GM12878 (cell line): ENCODE data around the gene TTYH1. TPM values are rescaled to one million over a fixed set of nuclear protein-coding genes. Genes with fewer than 3 reads are reported as not detected.

Experiments
- ATAC-seq: fragments of 200-7000 bp; cut with Tn5 transposase; 3 replicates; pipeline ENCODE4 v1.9.1; 2020; ENCODE audit warnings: mild to moderate bottlenecking, moderate library complexity
- BruUV-seq: library from RNA; stranded (reverse); fragments of 400-500 nt; replicated peaks from 2 replicates; lab custom pipeline; 2021; lab: Mats Ljungman, UMichigan
- CTCF ChIA-PET: fragments of 300-600 bp; sonication (Branson Sonifier 250); formaldehyde crosslinking; extraction: SDS; loops from one replicate; lab custom pipeline; 2021; ENCODE audit warnings: inconsistent platforms; lab: Yijun Ruan, JAX
- POLR2A ChIA-PET: fragments of 350-600 bp; formaldehyde crosslinking; extraction: SDS; loops from one replicate; lab custom pipeline; 2021; ENCODE audit warnings: inconsistent platforms; lab: Charles Lee
- RAD21 ChIA-PET: fragments of 300-600 bp; sonication (Branson Sonifier 250); formaldehyde crosslinking; loops from one replicate; lab custom pipeline; 2023; ENCODE audit warnings: antibody characterized with exemption; ENCODE audit not compliant: unreplicated experiment; lab: Charles Lee
- SMC1A ChIA-PET: fragments of 300-600 bp; sonication (Branson Sonifier 250); formaldehyde crosslinking; loops from one replicate; lab custom pipeline; 2023; ENCODE audit not compliant: unreplicated experiment, uncharacterized antibody; lab: Charles Lee
- DNase-seq: peaks from one replicate; pipeline ENCODE4 v3.0.0-alpha.2; 2011; ENCODE audit warnings: low read depth, low spot score
- FAIRE-seq: peaks from 3 replicates; lab custom pipeline; 2011; peaks lifted over from hg19 to GRCh38; lab: Jason Lieb, UNC
- H2AFZ ChIP-seq: 2 replicates; pipeline ENCODE4 v1.6.0; 2011; ENCODE audit warnings: low read depth, low read length, control low read depth; ENCODE audit not compliant: control insufficient read depth
- H3K27ac ChIP-seq: 2 replicates; pipeline ENCODE4 v1.5.1; 2011; ENCODE audit warnings: control low read depth; ENCODE audit not compliant: control insufficient read depth, insufficient read depth
- H3K27me3 ChIP-seq, 2 experiments: replicated peaks in 1 of 2; 2 replicates each; pipeline versions ENCODE4 v1.6.0 to v1.6.1; 2011; ENCODE audit warnings: low read length in 1 of 2; ENCODE audit not compliant: control insufficient read depth in 2 of 2, insufficient read depth in 2 of 2
- H3K36me3 ChIP-seq, 2 experiments: 2 replicates each; pipeline ENCODE4 v1.5.1; 2011; ENCODE audit warnings: low read length in 1 of 2; ENCODE audit not compliant: control insufficient read depth in 2 of 2, insufficient read depth in 2 of 2
- H3K4me1 ChIP-seq: 2 replicates; pipeline ENCODE4 v1.6.1; 2011; ENCODE audit warnings: mild to moderate bottlenecking, low read length, moderate library complexity, mixed read lengths; ENCODE audit not compliant: control insufficient read depth, insufficient read depth
- H3K4me2 ChIP-seq: 2 replicates; pipeline ENCODE4 v1.6.0; 2011; ENCODE audit warnings: control low read depth; ENCODE audit not compliant: control insufficient read depth, insufficient read depth
- H3K4me3 ChIP-seq: fragments of 200-600 bp; sonication (generic); 2 replicates; pipeline ENCODE4 v1.5.1; 2016
- H3K79me2 ChIP-seq: 2 replicates; pipeline ENCODE4 v1.6.0; 2011; ENCODE audit warnings: low read length; ENCODE audit not compliant: control insufficient read depth, insufficient read depth
- H3K9ac ChIP-seq: 2 replicates; pipeline ENCODE4 v1.8.0; 2011; ENCODE audit warnings: low read length, control low read depth, mixed read lengths; ENCODE audit not compliant: control insufficient read depth, insufficient read depth
- H3K9me3 ChIP-seq: replicated peaks from 3 replicates; pipeline ENCODE4 v1.5.1; 2011; ENCODE audit warnings: mild to moderate bottlenecking, low read length; ENCODE audit not compliant: control insufficient read depth, insufficient read depth
- H4K20me1 ChIP-seq: 2 replicates; pipeline ENCODE4 v1.6.0; 2011; ENCODE audit not compliant: control insufficient read depth, insufficient read depth
- MAX ChIP-seq: IDR thresholded peaks from 2 replicates; pipeline ENCODE4 v1.6.1; 2012; ENCODE audit warnings: low read depth, low read length, improper control_type of control experiment
- MYC ChIP-seq: IDR thresholded peaks from 2 replicates; pipeline ENCODE4 v1.6.1; 2011; ENCODE audit warnings: mild to moderate bottlenecking, low read length, moderate library complexity, inconsistent platforms; ENCODE audit not compliant: insufficient read depth, insufficient replicate concordance, insufficient read length, severe bottlenecking
- NFXL1 ChIP-seq: fragments of 450-650 bp; IDR thresholded peaks from 2 replicates; pipeline ENCODE4 v1.6.1; 2017; ENCODE audit warnings: antibody characterized with exemption, mild to moderate bottlenecking, borderline replicate concordance
- NR2C1 ChIP-seq: fragments of 450-650 bp; IDR thresholded peaks from 2 replicates; pipeline ENCODE4 v1.6.1; 2017; ENCODE audit warnings: antibody characterized with exemption, mild to moderate bottlenecking, moderate library complexity
- RAD21 ChIP-seq: IDR thresholded peaks from 2 replicates; pipeline ENCODE4 v1.6.1; 2011; ENCODE audit warnings: mild to moderate bottlenecking, low read depth, low read length, moderate library complexity; ENCODE audit not compliant: insufficient read depth
- ZNF217 ChIP-seq: fragments of 450-650 bp; IDR thresholded peaks from 2 replicates; pipeline ENCODE4 v1.6.1; 2017; ENCODE audit warnings: antibody characterized with exemption, mild to moderate bottlenecking
- ZNF384 ChIP-seq: IDR thresholded peaks from 2 replicates; pipeline ENCODE4 v1.6.1; 2012; ENCODE audit warnings: low read depth, mild to moderate bottlenecking, low read length, improper control_type of control experiment, borderline replicate concordance
- WGBS: methylation state at CpG from one replicate; pipeline ENCODE4 v1.1.6; 2016; ENCODE audit warnings: low lambda C conversion rate; ENCODE audit not compliant: insufficient replicate concordance, insufficient coverage; ENCODE audit errors: missing lambda C conversion rate; 5-methylcytosine and 5-hydroxymethylcytosine counted together
- in situ Hi-C: fragments of 300-500 bp; cut with MboI; formaldehyde crosslinking; loops from 9 replicates; pipeline ENCODE4 v1.14.3; 2018; ENCODE audit warnings: mixed read lengths
- intact Hi-C: fragments of 100-400 bp; cut with micrococcal nuclease; formaldehyde crosslinking; loops from one replicate; pipeline ENCODE4 v1.14.2; 2022; ENCODE audit not compliant: unreplicated experiment
- polyA plus RNA-seq, 11 experiments: library from polyadenylated mRNA; depleted of rRNA in 4 of 11; unstranded in 6 of 11; stranded (reverse) in 5 of 11; fragments of >200 nt; fragmentation: Nextera tagmentation in 4 of 11; fragmentation: Illumina TruSeq in 1 of 11; extraction: Ambion mirVana in 4 of 11; extraction: Trizol in 1 of 11; gene quantifications; 1 replicate in 1 of 11; 2 replicates in 10 of 11; pipeline versions ENCODE4 v1.2.1 to v1.2.3, GENCODE V29; 2011 to 2016; ENCODE audit warnings: inconsistent platforms in 2 of 11, missing spikeins in 2 of 11, low read depth in 1 of 11
- total RNA-seq, 4 experiments: library from RNA; depleted of rRNA in 3 of 4; stranded (reverse); fragments of >200 nt in 3 of 4; fragmentation: Illumina TruSeq in 1 of 4; extraction: Trizol in 1 of 4; gene quantifications; 2 replicates each; pipeline versions ENCODE4 v1.2.1 to v1.2.3, GENCODE V29; 2013 to 2021
- TF ChIP-seq, protein P1 (sequence below): fragments of 450-650 bp; IDR thresholded peaks from 2 replicates; pipeline ENCODE4 v1.6.1; 2016; ENCODE audit warnings: mild to moderate bottlenecking

The TTYH1 gene
- total and polyA plus RNA-seq, 10 of the 15 experiments (the other 5 are each of a cell fraction or from before 2014, with no cell fraction given) = 0.01 to 0.36 (median 0.09) TPM; not detected in 3

DNA sequence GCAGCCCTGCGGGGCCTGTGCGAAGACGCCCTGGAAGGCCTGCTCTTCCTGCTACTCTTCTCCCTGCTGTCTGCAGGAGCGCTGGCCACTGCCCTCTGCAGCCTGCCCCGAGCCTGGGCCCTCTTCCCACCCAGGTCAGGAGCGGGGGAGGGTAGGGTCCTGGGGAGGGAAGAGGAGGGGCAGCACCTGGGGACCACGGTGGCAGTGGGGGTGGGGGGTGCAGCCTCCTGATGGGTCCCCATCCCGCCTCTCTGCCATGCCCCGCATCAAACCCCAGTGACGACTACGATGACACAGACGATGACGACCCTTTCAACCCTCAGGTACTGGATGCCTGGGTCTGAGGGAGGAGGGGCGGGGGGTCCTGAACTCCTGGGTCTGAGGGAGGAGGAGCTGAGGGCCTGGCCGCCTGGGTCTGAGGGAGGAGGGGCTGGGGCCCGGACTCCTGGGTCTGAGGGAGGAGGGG lies 20.3 kb downstream of the TTYH1 start:
- POLR2A ChIA-PET = no interaction called here
- SMC1A ChIA-PET = no interaction called here
- CTCF ChIA-PET = no interaction called here
- RAD21 ChIA-PET = no interaction called here
- in situ Hi-C loops (no loop called here), intact Hi-C loops (no loop called here)
- Histone ChIP-seq H3K27ac (no peak overlapping the region), H3K27me3 (no peaks in the 10 kb centered on the region), H3K9ac (no peak overlapping the region), H3K4me1 (no peaks in the 10 kb centered on the region), H2AFZ (no peak overlapping the region), H3K79me2 (no peaks in the 10 kb centered on the region), H3K9me3 (no peaks in the 10 kb centered on the region), H3K4me2 (no peak overlapping the region), H3K36me3 (no peaks in the 10 kb centered on the region; a peak in 2 of 4 replicates), H3K4me3 (no peak overlapping the region), H4K20me1 (no peaks in the 10 kb centered on the region; the same call in 1 of the 2 replicates)
- 90% methylated on average over 8 of the region's 16 CpGs for WGBS
- DNase-seq (no peak), ATAC-seq (no peak), FAIRE-seq (no peak)
- no TSS peak for BruUV-seq
- TF ChIP-seq RAD21 (no peak), MAX (no peak), NR2C1 (no peak), ZNF384 (no peak), ZNF217 (no peak), NFXL1 (no peak), MYC (no peak)
- TF ChIP-seq, protein P1, sequence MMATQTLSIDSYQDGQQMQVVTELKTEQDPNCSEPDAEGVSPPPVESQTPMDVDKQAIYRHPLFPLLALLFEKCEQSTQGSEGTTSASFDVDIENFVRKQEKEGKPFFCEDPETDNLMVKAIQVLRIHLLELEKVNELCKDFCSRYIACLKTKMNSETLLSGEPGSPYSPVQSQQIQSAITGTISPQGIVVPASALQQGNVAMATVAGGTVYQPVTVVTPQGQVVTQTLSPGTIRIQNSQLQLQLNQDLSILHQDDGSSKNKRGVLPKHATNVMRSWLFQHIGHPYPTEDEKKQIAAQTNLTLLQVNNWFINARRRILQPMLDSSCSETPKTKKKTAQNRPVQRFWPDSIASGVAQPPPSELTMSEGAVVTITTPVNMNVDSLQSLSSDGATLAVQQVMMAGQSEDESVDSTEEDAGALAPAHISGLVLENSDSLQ = no peak
